Progenitor cell of endocrine pancreas (in vitro differentiated cells): Measurements from ENCODE around the gene STAT5A. TPM values are rescaled to one million over a fixed set of nuclear protein-coding genes. Genes with fewer than 3 reads are reported as not detected.
"Not testable (repeated sequence)": the region's sequence is repeated elsewhere in the genome, so short reads cannot be mapped to it uniquely, and the experiment has no call there.

Experiments
- DNase-seq: peaks from one replicate; pipeline ENCODE4 v3.0.0; 2021; ENCODE audit warnings: low spot score; ENCODE audit not compliant: unreplicated experiment
- H3K27ac Mint-ChIP-seq: 2 replicates; pipeline ENCODE4 v1.8.0; 2021; ENCODE audit warnings: mild to moderate bottlenecking, moderate library complexity, mixed read lengths
- H3K27me3 Mint-ChIP-seq: 2 replicates; pipeline ENCODE4 v1.8.0; 2021; ENCODE audit warnings: mixed read lengths
- H3K36me3 Mint-ChIP-seq: 2 replicates; pipeline ENCODE4 v1.8.0; 2022; ENCODE audit warnings: mixed read lengths; ENCODE audit not compliant: insufficient read depth
- H3K4me1 Mint-ChIP-seq: 2 replicates; pipeline ENCODE4 v1.8.0; 2021; ENCODE audit warnings: low read depth, mixed read lengths
- H3K4me3 Mint-ChIP-seq: 2 replicates; pipeline ENCODE4 v1.8.0; 2021; ENCODE audit warnings: low read depth, mild to moderate bottlenecking, moderate library complexity, mixed read lengths
- H3K9me3 Mint-ChIP-seq: 2 replicates; pipeline ENCODE4 v1.8.0; 2021; ENCODE audit warnings: low read depth, mixed read lengths
- long read RNA-seq: library from polyadenylated mRNA; unstranded; transcript quantifications from one replicate; pipeline ENCODE4 v2.0.0, GENCODE V29; 2020
- total RNA-seq: library from RNA; stranded (reverse); gene quantifications from 2 replicates; pipeline ENCODE4 v1.2.1, GENCODE V29; 2021
- TF ChIP-seq, protein P1 (sequence below): fragments of 200-600 bp; sonication (generic); IDR thresholded peaks from one replicate; pipeline ENCODE4 v1.5.0; 2021; ENCODE audit warnings: antibody characterized with exemption, mild to moderate bottlenecking; ENCODE audit not compliant: unreplicated experiment

Gene STAT5A
- 0.74 and 1.4 TPM in 2 replicates for total RNA-seq
- long read RNA-seq, partial matches to known transcripts: 1 of 1 reads
- long read RNA-seq, other reads (novel, unspliced or antisense): 0 of 1 reads

DNA sequence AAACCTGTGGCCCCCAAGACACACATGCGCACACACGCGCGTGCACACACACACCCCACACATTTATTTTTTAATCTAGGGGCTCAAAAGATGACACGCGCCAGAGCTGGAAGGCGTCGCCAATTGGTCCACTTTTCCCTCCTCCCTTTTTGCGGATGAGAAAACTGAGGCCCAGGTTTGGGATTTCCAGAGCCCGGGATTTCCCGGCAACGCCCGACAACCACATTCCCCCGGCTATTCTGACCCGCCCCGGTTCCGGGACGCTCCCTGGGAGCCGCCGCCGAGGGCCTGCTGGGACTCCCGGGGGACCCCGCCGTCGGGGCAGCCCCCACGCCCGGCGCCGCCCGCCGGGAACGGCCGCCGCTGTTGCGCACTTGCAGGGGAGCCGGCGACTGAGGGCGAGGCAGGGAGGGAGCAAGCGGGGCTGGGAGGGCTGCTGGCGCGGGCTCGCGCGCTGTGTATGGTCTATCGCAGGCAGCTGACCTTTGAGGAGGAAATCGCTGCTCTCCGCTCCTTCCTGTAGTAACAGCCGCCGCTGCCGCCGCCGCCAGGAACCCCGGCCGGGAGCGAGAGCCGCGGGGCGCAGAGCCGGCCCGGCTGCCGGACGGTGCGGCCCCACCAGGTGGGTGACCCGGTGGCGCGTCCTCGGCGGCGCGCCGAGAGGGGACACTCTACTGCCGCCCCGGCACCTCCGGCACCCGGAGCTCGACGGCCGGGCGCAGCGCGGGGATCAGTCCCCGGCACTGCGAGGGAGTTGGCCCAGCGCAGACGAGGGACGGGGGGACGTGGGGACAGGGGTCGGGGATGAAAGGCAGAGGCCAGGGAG, at the start of gene STAT5A:
Gene STAT5A (plus strand): TSS at position 522 of the 826 bp plus-strand sequence. CDS start 914 bp downstream, outside the sequence.
- TF ChIP-seq, protein P1, sequence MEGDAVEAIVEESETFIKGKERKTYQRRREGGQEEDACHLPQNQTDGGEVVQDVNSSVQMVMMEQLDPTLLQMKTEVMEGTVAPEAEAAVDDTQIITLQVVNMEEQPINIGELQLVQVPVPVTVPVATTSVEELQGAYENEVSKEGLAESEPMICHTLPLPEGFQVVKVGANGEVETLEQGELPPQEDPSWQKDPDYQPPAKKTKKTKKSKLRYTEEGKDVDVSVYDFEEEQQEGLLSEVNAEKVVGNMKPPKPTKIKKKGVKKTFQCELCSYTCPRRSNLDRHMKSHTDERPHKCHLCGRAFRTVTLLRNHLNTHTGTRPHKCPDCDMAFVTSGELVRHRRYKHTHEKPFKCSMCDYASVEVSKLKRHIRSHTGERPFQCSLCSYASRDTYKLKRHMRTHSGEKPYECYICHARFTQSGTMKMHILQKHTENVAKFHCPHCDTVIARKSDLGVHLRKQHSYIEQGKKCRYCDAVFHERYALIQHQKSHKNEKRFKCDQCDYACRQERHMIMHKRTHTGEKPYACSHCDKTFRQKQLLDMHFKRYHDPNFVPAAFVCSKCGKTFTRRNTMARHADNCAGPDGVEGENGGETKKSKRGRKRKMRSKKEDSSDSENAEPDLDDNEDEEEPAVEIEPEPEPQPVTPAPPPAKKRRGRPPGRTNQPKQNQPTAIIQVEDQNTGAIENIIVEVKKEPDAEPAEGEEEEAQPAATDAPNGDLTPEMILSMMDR: no peak
- peaks cover 49% of the 10 kb centered on the region for H3K27me3 Mint-ChIP-seq
- H3K4me1 Mint-ChIP-seq: peaks cover 1% of the 10 kb centered on the region
- peak; percentile 44 for DNase-seq
- no peaks in the 10 kb centered on the region for H3K36me3 Mint-ChIP-seq
- peak within 1 kb of the TSS; percentile 53 for H3K4me3 Mint-ChIP-seq
- no peaks in the 10 kb centered on the region for H3K9me3 Mint-ChIP-seq
- no peak within 1 kb of the TSS for H3K27ac Mint-ChIP-seq

DNA sequence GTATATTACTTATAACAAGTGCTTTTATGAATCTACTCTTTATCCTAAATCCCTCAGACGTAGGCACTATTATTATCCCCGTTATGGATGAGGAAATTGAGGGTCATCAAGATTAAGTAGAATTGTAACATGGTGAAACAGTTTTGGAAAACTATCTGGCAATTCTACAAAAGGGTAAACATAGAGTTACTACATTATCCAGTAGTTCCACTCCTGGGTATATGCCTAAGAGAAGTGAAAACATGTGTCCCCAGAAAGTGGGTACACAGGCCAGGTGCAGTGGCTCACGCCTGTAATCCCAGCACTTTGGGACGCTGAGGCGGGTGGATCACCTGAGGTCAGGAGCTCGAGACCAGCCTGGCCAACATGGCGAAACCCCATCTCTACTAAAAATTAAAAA, 48.7 kb upstream of the STAT5A start:
- H3K9me3 Mint-ChIP-seq, H3K4me3 Mint-ChIP-seq, H3K27ac Mint-ChIP-seq, H3K27me3 Mint-ChIP-seq, DNase-seq, H3K36me3 Mint-ChIP-seq: not testable (repeated sequence)
- peaks cover 10% of the 10 kb centered on the region for H3K4me1 Mint-ChIP-seq

DNA sequence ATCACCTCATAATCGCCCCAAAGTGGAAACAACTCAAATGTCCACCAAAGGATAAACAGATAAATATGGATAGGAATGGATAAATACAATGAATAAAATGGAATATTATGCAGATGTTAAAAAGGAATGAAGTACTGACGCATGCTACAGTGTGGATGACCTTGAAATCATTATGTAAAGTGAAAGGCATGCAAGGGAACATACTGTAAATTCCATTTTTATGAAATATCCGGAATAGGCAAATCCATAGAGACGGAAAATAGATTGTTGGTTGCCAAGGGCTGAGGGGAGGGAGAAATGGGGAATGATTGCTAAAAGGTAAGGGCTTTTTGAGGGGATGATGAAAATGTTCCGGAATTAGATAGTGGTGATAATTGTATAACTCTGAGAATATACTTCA, 48.1 kb upstream of the STAT5A start:
- peaks cover 10% of the 10 kb centered on the region for H3K4me1 Mint-ChIP-seq
- no peak overlapping the region for H3K4me3 Mint-ChIP-seq
- no peak overlapping the region for H3K27ac Mint-ChIP-seq

DNA sequence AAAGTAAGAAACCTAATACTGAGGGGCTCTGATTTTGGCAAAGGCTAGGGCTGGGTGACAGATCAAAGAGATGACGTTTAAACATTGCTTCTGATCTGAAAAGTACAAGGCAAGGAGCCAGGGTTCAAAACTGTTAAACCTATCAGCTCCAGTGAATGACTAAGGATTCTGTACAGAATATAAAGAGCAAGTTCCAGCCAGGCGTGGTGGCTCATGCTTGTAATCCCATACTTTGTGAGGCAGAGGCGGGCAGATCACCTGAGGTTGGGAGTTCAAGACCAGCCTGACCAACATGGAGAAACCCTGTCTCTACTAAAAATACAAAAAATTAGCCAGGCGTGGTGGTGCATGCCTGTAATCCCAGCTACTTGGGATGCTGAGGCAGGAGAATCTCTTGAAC, 47.4 kb upstream of the STAT5A start:
- H3K4me1 Mint-ChIP-seq: peaks cover 10% of the 10 kb centered on the region
- H3K36me3 Mint-ChIP-seq, H3K27ac Mint-ChIP-seq, H3K4me3 Mint-ChIP-seq, H3K27me3 Mint-ChIP-seq, DNase-seq, H3K9me3 Mint-ChIP-seq: not testable (repeated sequence)

More for the DNA sequence above, 48.1 kb upstream of the STAT5A start:
- DNase-seq: no peak
- no peaks in the 10 kb centered on the region for H3K9me3 Mint-ChIP-seq
- H3K36me3 Mint-ChIP-seq: no peaks in the 10 kb centered on the region
- H3K27me3 Mint-ChIP-seq: no peaks in the 10 kb centered on the region
- TF ChIP-seq, protein P1: no peak

DNA sequence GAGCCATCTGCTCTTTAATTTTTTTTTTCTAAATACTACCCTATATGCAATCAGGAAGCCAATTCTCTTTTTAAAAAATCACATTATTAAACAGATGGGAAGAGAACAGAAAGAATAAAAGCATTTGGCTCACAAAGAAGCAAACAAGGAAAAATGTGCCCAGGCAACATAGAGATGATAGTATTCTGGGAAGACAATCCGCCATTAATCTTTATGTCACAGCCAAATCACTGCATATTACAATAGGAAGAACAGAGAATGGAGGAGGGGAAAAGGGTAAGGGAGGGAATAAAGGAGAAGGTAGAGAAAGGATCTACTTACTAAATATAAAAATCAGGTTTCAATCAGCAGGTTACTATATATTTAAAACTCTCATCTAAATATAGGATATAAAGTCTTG, 46.4 kb upstream of the STAT5A start:
- Mint-ChIP-seq H3K4me3 (no peak overlapping the region), H3K27ac (no peak overlapping the region), H3K27me3 (no peaks in the 10 kb centered on the region), H3K9me3 (no peaks in the 10 kb centered on the region), H3K36me3 (no peaks in the 10 kb centered on the region), H3K4me1 (peaks cover 9% of the 10 kb centered on the region)
- no peak for DNase-seq
- TF ChIP-seq, protein P1: no peak

DNA sequence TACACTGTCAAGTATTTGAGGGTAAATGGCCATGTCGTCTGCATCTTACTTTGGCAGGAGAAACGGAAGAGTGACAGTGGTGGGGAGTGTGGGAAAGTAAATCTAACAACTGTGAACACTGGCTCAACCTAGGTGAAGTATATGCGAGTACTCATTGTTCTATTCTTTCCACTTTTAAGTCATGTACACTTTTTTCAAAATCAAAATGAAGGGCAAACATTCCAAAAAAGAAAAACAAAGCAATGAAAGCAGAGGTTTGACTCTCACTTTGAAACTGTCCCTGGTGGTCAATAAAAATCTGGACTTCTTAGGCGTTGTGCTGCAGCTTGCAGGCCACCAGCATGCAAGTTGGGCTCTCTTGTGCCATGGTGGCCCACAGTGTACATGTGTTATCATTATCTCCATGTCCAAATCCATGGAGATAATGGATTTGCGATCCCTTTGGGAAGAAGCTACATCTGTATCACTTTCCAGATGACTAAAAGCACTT, 44.8 kb upstream of the STAT5A start:
- Mint-ChIP-seq H3K27me3 (no peaks in the 10 kb centered on the region), H3K4me3 (no peak overlapping the region), H3K27ac (no peak overlapping the region), H3K36me3 (no peaks in the 10 kb centered on the region), H3K9me3 (no peaks in the 10 kb centered on the region), H3K4me1 (peaks cover 10% of the 10 kb centered on the region)
- TF ChIP-seq, protein P1: no peak
- DNase-seq: no peak

DNA sequence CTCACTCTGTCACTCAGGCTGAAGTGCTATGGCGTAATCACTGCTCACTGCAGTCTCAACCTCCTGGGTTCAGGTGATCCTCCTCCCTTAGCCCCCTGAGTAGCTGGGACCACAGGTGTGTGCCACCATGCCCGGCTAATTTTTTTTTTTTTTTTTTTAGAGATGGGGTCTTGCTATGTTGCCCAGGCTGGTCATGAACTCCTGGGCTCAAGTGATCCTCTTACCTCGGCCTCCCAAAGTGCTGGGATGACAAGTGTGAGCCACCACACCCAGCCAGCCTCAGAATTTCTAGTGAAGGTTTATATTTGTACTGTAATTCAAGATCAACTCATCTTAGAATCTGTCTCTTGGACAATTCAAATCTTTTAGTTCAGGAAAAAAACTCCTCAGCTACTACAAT, 44.2 kb upstream of the STAT5A start:
- not testable (repeated sequence) for H3K36me3 Mint-ChIP-seq, H3K27ac Mint-ChIP-seq, H3K9me3 Mint-ChIP-seq, H3K27me3 Mint-ChIP-seq, H3K4me3 Mint-ChIP-seq, DNase-seq
- H3K4me1 Mint-ChIP-seq: peaks cover 12% of the 10 kb centered on the region

DNA sequence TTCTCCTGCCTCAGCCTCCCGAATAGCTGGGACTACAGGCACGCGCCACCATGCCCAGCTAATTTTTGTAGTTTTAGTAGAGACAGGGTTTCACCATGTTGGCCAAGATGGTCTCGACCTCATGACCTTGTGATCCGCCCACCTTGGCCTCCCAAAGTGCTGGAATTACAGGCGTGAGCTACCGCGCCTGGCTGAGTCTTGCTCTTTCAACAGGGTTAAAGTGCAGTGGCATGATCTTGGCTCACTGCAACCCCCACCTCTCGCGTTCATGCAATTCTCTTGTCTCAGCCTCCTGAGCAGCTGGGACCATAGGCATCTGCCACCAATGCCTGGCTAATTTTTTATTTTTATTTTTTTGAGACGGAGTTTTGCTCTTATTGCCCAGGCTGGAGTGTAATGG, 43.1 kb upstream of the STAT5A start:
- H3K4me3 Mint-ChIP-seq, H3K27me3 Mint-ChIP-seq, H3K9me3 Mint-ChIP-seq, H3K36me3 Mint-ChIP-seq, H3K27ac Mint-ChIP-seq, DNase-seq: not testable (repeated sequence)
- H3K4me1 Mint-ChIP-seq: peaks cover 12% of the 10 kb centered on the region
